SK-N-SH treated with all-trans-retinoic acid at 6 μM for 48 hours (cell line): ENCODE measurements around the gene TEFM.

Source experiments
- ATAC-seq: fragments of 200-7000 bp; cut with Tn5 transposase; 3 replicates; pipeline ENCODE4 v1.9.1; 2020; ENCODE audit warnings: mild to moderate bottlenecking, moderate library complexity
- ARNTL ChIP-seq: fragments of 450-650 bp; formaldehyde crosslinking; IDR thresholded peaks from 2 replicates; pipeline ENCODE4 v1.5.0; 2020; ENCODE audit warnings: low read depth, mild to moderate bottlenecking, moderate library complexity, borderline replicate concordance
- BACH2 ChIP-seq: fragments of 250-450 bp; sonication (Bioruptor Pico); IDR thresholded peaks from 2 replicates; pipeline ENCODE4 v1.9.0; 2021; ENCODE audit warnings: mild to moderate bottlenecking, borderline replicate concordance
- CREB5 ChIP-seq: fragments of 250-450 bp; sonication (Bioruptor Pico); IDR thresholded peaks from 2 replicates; pipeline ENCODE4 v1.5.1; 2020; ENCODE audit warnings: low read depth, mild to moderate bottlenecking, moderate library complexity
- ESRRG ChIP-seq: fragments of 250-450 bp; sonication (Bioruptor Pico); IDR thresholded peaks from 2 replicates; pipeline ENCODE4 v1.6.1; 2021; ENCODE audit warnings: mild to moderate bottlenecking
- ISL1 ChIP-seq: fragments of 250-450 bp; sonication (Bioruptor Pico); IDR thresholded peaks from 2 replicates; pipeline ENCODE4 v2.1.2; 2022; ENCODE audit warnings: mild to moderate bottlenecking, moderate library complexity
- OSR1 ChIP-seq: fragments of 250-450 bp; sonication (Bioruptor Pico); IDR thresholded peaks from 2 replicates; pipeline ENCODE4 v1.8.0; 2022; ENCODE audit warnings: moderate library complexity, mild to moderate bottlenecking, inconsistent platforms
- RARB ChIP-seq: fragments of 250-450 bp; sonication (Bioruptor Pico); IDR thresholded peaks from 2 replicates; pipeline ENCODE4 v1.8.0; 2021; ENCODE audit warnings: mild to moderate bottlenecking, moderate library complexity
- TCF4 ChIP-seq: fragments of 250-450 bp; sonication (Bioruptor Pico); IDR thresholded peaks from 2 replicates; pipeline ENCODE4 v1.8.0; 2021; ENCODE audit warnings: mild to moderate bottlenecking, moderate library complexity, borderline replicate concordance
- TSHZ2 ChIP-seq: fragments of 250-450 bp; sonication (Bioruptor Pico); IDR thresholded peaks from 2 replicates; pipeline ENCODE4 v1.5.0; 2020; ENCODE audit warnings: mild to moderate bottlenecking, moderate library complexity
- ZC3H10 ChIP-seq: fragments of 250-450 bp; sonication (Bioruptor Pico); IDR thresholded peaks from 2 replicates; pipeline ENCODE4 v1.5.1; 2021; ENCODE audit warnings: mild to moderate bottlenecking, moderate library complexity
- ZFP3 ChIP-seq: fragments of 250-450 bp; sonication (Bioruptor Pico); IDR thresholded peaks from 2 replicates; pipeline ENCODE4 v1.5.0; 2020; ENCODE audit warnings: mild to moderate bottlenecking, moderate library complexity
- ZFP30 ChIP-seq: fragments of 450-650 bp; formaldehyde crosslinking; IDR thresholded peaks from 2 replicates; pipeline ENCODE4 v1.5.0; 2022; ENCODE audit warnings: mild to moderate bottlenecking, moderate library complexity
- ZNF565 ChIP-seq: fragments of 450-650 bp; formaldehyde crosslinking; conservative IDR thresholded peaks from 2 replicates; pipeline ENCODE4 v1.5.0; 2020; ENCODE audit warnings: low read depth, mild to moderate bottlenecking, moderate library complexity
- ZNF8 ChIP-seq: fragments of 450-650 bp; formaldehyde crosslinking; IDR thresholded peaks from 2 replicates; pipeline ENCODE4 v1.5.0; 2020; ENCODE audit warnings: mild to moderate bottlenecking, moderate library complexity
- TF ChIP-seq, protein P1 (sequence below): fragments of 250-450 bp; sonication (Bioruptor Pico); IDR thresholded peaks from 2 replicates; pipeline ENCODE4 v1.8.0; 2021; ENCODE audit warnings: low read depth, mild to moderate bottlenecking, moderate library complexity, borderline replicate concordance
- TF ChIP-seq, protein P2 (sequence below): fragments of 250-450 bp; sonication (Bioruptor Pico); IDR thresholded peaks from 2 replicates; pipeline ENCODE4 v1.5.1; 2021; ENCODE audit warnings: mild to moderate bottlenecking, moderate library complexity
- TF ChIP-seq, protein P3 (sequence below): fragments of 250-450 bp; sonication (Bioruptor Pico); IDR thresholded peaks from 2 replicates; pipeline ENCODE4 v1.8.0; 2020; ENCODE audit warnings: mild to moderate bottlenecking, moderate library complexity, borderline replicate concordance

The TEFM gene

DNA sequence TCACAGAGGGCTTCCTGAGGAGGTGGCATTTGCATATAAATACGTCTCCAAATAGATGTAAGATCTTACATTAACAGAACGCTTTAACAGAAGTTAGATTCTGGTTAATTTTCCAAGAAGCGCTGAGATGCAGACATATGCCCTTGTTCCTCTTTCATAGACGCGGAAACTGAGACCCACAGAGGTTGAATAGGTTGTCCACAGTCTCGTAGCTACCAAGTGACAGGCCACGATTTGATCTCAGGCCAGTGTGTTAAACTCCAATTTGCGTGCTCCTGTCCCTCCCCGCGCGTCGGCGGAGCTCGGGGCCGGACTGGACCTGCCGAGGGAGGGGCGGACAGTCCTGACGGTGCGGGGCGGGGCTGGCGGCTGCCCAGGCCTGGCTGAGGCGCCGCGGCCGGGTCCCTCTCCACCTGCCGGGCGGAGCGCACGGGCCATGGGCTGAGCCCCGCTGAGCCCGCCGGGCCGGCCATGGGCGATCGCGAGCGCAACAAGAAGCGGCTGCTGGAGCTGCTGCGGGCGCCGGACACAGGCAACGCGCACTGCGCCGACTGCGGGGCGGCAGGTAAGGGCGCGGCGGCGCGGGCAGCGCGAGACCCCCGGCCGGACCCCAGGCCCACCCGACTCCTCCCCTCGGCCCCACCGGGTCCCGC, 15.6 kb upstream of the TEFM start, which contains the start of gene ADAP2:
TSS of gene ADAP2 (plus strand) at position 402 of the 653 bp plus-strand sequence. CDS start at position 472, 70 bp downstream.
- peak; percentile 51 for ATAC-seq

GRCh38 chr17:30920683-30921543, 14.9 kb upstream of the TEFM start:
- no peak for ATAC-seq
- TF ChIP-seq ISL1, result no peak
- TF ChIP-seq ZNF8 (CRISPR knock-in tag), result no peak
- TF ChIP-seq, protein P1, sequence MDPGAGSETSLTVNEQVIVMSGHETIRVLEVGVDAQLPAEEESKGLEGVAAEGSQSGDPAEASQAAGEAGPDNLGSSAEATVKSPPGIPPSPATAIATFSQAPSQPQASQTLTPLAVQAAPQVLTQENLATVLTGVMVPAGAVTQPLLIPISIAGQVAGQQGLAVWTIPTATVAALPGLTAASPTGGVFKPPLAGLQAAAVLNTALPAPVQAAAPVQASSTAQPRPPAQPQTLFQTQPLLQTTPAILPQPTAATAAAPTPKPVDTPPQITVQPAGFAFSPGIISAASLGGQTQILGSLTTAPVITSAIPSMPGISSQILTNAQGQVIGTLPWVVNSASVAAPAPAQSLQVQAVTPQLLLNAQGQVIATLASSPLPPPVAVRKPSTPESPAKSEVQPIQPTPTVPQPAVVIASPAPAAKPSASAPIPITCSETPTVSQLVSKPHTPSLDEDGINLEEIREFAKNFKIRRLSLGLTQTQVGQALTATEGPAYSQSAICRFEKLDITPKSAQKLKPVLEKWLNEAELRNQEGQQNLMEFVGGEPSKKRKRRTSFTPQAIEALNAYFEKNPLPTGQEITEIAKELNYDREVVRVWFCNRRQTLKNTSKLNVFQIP (CRISPR knock-in tag), result no peak
- TF ChIP-seq ESRRG (CRISPR knock-in tag), result no peak
- TF ChIP-seq BACH2 (CRISPR knock-in tag), result no peak
- TF ChIP-seq OSR1 (CRISPR knock-in tag), result no peak
- TF ChIP-seq RARB (CRISPR knock-in tag), result no peak
- TF ChIP-seq TSHZ2 (CRISPR knock-in tag), result no peak
- TF ChIP-seq ZFP3 (CRISPR knock-in tag), result no peak
- TF ChIP-seq, protein P2, sequence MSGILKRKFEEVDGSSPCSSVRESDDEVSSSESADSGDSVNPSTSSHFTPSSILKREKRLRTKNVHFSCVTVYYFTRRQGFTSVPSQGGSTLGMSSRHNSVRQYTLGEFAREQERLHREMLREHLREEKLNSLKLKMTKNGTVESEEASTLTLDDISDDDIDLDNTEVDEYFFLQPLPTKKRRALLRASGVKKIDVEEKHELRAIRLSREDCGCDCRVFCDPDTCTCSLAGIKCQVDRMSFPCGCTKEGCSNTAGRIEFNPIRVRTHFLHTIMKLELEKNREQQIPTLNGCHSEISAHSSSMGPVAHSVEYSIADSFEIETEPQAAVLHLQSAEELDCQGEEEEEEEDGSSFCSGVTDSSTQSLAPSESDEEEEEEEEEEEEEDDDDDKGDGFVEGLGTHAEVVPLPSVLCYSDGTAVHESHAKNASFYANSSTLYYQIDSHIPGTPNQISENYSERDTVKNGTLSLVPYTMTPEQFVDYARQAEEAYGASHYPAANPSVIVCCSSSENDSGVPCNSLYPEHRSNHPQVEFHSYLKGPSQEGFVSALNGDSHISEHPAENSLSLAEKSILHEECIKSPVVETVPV, result no peak

More for the DNA sequence above, 15.6 kb upstream of the TEFM start, which contains the start of gene ADAP2:
- TF ChIP-seq TCF4 (no peak), ARNTL (no peak), BACH2 (CRISPR knock-in tag) (no peak), RARB (CRISPR knock-in tag) (no peak), CREB5 (CRISPR knock-in tag) (no peak), ZFP3 (CRISPR knock-in tag) (no peak), TSHZ2 (CRISPR knock-in tag) (no peak), OSR1 (CRISPR knock-in tag) (no peak), ZC3H10 (CRISPR knock-in tag) (no peak), ESRRG (CRISPR knock-in tag) (no peak), ZNF565 (no peak), ZFP30 (no peak)
- TF ChIP-seq, protein P3, sequence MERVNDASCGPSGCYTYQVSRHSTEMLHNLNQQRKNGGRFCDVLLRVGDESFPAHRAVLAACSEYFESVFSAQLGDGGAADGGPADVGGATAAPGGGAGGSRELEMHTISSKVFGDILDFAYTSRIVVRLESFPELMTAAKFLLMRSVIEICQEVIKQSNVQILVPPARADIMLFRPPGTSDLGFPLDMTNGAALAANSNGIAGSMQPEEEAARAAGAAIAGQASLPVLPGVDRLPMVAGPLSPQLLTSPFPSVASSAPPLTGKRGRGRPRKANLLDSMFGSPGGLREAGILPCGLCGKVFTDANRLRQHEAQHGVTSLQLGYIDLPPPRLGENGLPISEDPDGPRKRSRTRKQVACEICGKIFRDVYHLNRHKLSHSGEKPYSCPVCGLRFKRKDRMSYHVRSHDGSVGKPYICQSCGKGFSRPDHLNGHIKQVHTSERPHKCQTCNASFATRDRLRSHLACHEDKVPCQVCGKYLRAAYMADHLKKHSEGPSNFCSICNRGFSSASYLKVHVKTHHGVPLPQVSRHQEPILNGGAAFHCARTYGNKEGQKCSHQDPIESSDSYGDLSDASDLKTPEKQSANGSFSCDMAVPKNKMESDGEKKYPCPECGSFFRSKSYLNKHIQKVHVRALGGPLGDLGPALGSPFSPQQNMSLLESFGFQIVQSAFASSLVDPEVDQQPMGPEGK (CRISPR knock-in tag), result no peak
- TF ChIP-seq, protein P1 (CRISPR knock-in tag), result no peak
